Stimulated activated CD8-positive, alpha-beta memory T cell treated with anti-CD3 and anti-CD28 coated beads, Interleukin-4, amount 100 ng/mL, for 24 hours (primary cell): ENCODE measurements around the gene GNLY.
"Not testable (repeated sequence)": the region's sequence is repeated elsewhere in the genome, so short reads cannot be mapped to it uniquely, and the experiment has no call there.

Experiments
- DNase-seq: peaks from one replicate; pipeline ENCODE4 v3.0.0-alpha.2; 2020; ENCODE audit warnings: low read depth

GNLY gene

GRCh38 chr2:85665264-85665937 is 28.8 kb upstream of the GNLY start:
- DNase-seq = no peak

GRCh38 chr2:85666016-85666415 is 28.1 kb upstream of the GNLY start:
- no peak for DNase-seq

GRCh38 chr2:85666435-85667316 is 27.5 kb upstream of the GNLY start:
- no peak for DNase-seq

- DNase-seq = no peak
Measured at GRCh38 chr2:85667561-85668008, 26.6 kb upstream of the GNLY start.

- no peak for DNase-seq
Measured at GRCh38 chr2:85668009-85668856, 25.9 kb upstream of the GNLY start, which contains the start of gene SFTPB. Gene SFTPB, minus strand, starts transcription at chr2:85668199. Its CDS starts 16 bp downstream, at chr2:85668183.

- DNase-seq = no peak
Measured at GRCh38 chr2:85668857-85669142, 25.4 kb upstream of the GNLY start.

GRCh38 chr2:85669549-85669948 is 24.6 kb upstream of the GNLY start:
- DNase-seq = no peak

GRCh38 chr2:85670416-85670815 is 23.7 kb upstream of the GNLY start:
- not testable (repeated sequence) for DNase-seq

- DNase-seq = no peak
Measured at GRCh38 chr2:85672456-85672855, 21.7 kb upstream of the GNLY start.

GRCh38 chr2:85673716-85674375 is 20.3 kb upstream of the GNLY start:
- no peak for DNase-seq

GRCh38 chr2:85674417-85674816 is 19.7 kb upstream of the GNLY start:
- no peak for DNase-seq

GRCh38 chr2:85675427-85675826 is 18.7 kb upstream of the GNLY start:
- DNase-seq = no peak

- no peak for DNase-seq
Measured at GRCh38 chr2:85675866-85676548, 18.2 kb upstream of the GNLY start.

- DNase-seq = no peak
Measured at GRCh38 chr2:85678377-85678776, 15.8 kb upstream of the GNLY start.

- DNase-seq = peak; percentile 61
Measured at GRCh38 chr2:85678794-85679672, 15.1 kb upstream of the GNLY start.

- DNase-seq = no peak
Measured at GRCh38 chr2:85680707-85681371, 13.3 kb upstream of the GNLY start.

- no peak for DNase-seq
Measured at GRCh38 chr2:85681372-85681763, 12.8 kb upstream of the GNLY start.

- no peak for DNase-seq
Measured at GRCh38 chr2:85681776-85682175, 12.4 kb upstream of the GNLY start.

- no peak for DNase-seq
Measured at GRCh38 chr2:85682378-85682777, 11.8 kb upstream of the GNLY start.

GRCh38 chr2:85684380-85684779 is 9.8 kb upstream of the GNLY start:
- DNase-seq = no peak
